Tibial artery (tissue), 4 donors: Measurements from ENCODE around the gene CC2D2A.

Experiments used
- DNase-seq, 2 donors: peaks; one replicate each; pipeline ENCODE4 v3.0.0-alpha.2; 2019
- H3K27ac ChIP-seq, 2 donors: fragments of 200-600 bp; sonication (generic) in 1 of 2; 1 replicate in 1 of 2; 2 replicates in 1 of 2; pipeline ENCODE4 v1.5.1; 2018 to 2019; ENCODE audit warnings: mild to moderate bottlenecking in 1 of 2
- H3K27me3 ChIP-seq, 2 donors: fragments of 200-600 bp; sonication (generic) in 1 of 2; one replicate each; pipeline versions ENCODE4 v1.5.1 to v1.6.0; 2016 to 2019
- H3K36me3 ChIP-seq, 3 donors: fragments of 200-600 bp; sonication (generic) in 2 of 3; one replicate each; pipeline ENCODE4 v1.5.1; 2016 to 2019; ENCODE audit warnings: mild to moderate bottlenecking in 2 of 3
- H3K4me1 ChIP-seq, 4 donors: fragments of 200-600 bp; sonication (generic) in 2 of 4; 1 replicate in 3 of 4; 2 replicates in 1 of 4; pipeline ENCODE4 v1.5.1; 2016 to 2019
- H3K4me3 ChIP-seq, 2 donors: fragments of 200-600 bp; sonication (generic) in 1 of 2; 1 replicate in 1 of 2; 2 replicates in 1 of 2; pipeline ENCODE4 v1.5.1; 2018 to 2019; ENCODE audit warnings: mild to moderate bottlenecking in 2 of 2
- H3K9me3 ChIP-seq, 3 donors: fragments of 200-600 bp; sonication (generic) in 1 of 3; one replicate each; pipeline ENCODE4 v1.5.1; 2016 to 2019
- intact Hi-C: fragments of 100-400 bp; cut with DNase I; formaldehyde crosslinking; loops from one replicate; pipeline ENCODE4 v1.15.0; 2023; ENCODE audit warnings: low total_unique reads
- TF ChIP-seq, protein P1 (sequence below), 2 experiments: fragments of 200-600 bp in 1 of 2; fragments of 450-650 bp in 1 of 2; IDR thresholded peaks; one replicate each; pipeline ENCODE4 v1.5.1; 2017 to 2019; ENCODE audit warnings: antibody characterized with exemption in 2 of 2, mild to moderate bottlenecking in 1 of 2, moderate library complexity in 1 of 2

CC2D2A gene

DNA sequence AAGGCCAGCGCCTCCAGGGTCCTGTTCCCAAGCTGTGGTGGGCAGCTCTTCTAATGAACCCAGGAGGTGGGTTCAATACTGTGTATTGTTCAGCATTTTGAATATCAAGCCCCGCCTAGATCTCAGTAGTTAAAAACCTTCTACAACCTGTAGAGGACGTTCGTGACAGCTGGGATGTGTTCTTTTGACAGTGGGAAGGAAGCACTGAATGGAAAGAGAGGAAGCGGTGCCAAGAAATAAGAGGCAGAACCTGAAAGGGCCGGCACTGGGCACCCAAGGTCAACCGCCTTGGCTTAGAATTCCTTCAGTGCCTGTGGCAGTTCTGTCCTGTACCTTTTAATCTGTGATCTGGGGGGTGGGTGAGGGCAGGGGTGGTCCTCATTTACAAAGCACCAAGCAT lies 73.1 kb downstream of the CC2D2A start:
- Histone ChIP-seq H3K4me1 (no peaks in the 10 kb centered on the region), H3K27me3 (no peaks in the 10 kb centered on the region), H3K4me3 (no peak overlapping the region), H3K27ac (no peak overlapping the region), H3K36me3 (peaks cover 60 to 77% (median 65%) of the 10 kb centered on the region in 3 donors), H3K9me3 (no peaks in the 10 kb centered on the region)
- intact Hi-C loops, result no loop called here
- TF ChIP-seq, protein P1, sequence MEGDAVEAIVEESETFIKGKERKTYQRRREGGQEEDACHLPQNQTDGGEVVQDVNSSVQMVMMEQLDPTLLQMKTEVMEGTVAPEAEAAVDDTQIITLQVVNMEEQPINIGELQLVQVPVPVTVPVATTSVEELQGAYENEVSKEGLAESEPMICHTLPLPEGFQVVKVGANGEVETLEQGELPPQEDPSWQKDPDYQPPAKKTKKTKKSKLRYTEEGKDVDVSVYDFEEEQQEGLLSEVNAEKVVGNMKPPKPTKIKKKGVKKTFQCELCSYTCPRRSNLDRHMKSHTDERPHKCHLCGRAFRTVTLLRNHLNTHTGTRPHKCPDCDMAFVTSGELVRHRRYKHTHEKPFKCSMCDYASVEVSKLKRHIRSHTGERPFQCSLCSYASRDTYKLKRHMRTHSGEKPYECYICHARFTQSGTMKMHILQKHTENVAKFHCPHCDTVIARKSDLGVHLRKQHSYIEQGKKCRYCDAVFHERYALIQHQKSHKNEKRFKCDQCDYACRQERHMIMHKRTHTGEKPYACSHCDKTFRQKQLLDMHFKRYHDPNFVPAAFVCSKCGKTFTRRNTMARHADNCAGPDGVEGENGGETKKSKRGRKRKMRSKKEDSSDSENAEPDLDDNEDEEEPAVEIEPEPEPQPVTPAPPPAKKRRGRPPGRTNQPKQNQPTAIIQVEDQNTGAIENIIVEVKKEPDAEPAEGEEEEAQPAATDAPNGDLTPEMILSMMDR (IDR thresholded peaks at IDR 0.05), result no peak
- DNase-seq, result no peak

DNA sequence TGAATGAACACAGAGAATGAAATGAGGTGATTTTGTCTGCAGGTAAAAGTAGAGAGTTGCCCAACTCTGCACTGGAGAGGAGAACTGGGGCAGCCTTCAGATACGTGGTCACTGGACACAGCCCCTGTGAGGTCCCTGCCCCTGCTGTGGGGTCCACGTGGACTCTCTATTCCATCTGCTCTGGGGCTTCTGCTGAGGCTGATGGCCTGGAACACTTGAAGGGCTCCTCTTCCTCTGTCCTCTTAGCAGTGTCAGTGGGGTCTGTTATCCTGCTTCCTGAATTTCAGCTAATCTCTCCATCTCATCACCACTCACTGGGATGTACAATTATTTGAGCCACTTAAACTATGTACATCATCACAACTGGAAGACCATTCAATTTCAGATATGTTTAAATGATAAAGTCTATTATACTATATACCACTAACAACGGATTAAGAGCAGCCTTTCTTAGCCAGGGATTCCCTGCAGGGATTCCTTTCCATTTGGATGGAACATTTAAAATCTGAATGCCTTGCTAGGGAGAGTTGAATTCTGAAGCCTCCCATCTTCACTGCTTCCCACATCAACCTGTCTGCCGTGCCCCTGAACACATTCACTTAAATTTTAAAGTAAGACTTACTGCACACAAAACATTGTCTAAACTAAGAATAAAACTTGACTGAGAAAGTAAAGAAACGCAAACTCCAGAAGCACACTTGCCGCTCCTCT lies 74.0 kb downstream of the CC2D2A start:
- Histone ChIP-seq H3K36me3 (peaks cover 50 to 68% (median 57%) of the 10 kb centered on the region in 3 donors), H3K4me1 (no peaks in the 10 kb centered on the region), H3K9me3 (no peaks in the 10 kb centered on the region), H3K27me3 (no peaks in the 10 kb centered on the region), H3K27ac (no peak overlapping the region), H3K4me3 (no peak overlapping the region)
- TF ChIP-seq, protein P1 (IDR thresholded peaks at IDR 0.05), result no peak
- no peak for DNase-seq
- intact Hi-C loops, result no loop called here

DNA sequence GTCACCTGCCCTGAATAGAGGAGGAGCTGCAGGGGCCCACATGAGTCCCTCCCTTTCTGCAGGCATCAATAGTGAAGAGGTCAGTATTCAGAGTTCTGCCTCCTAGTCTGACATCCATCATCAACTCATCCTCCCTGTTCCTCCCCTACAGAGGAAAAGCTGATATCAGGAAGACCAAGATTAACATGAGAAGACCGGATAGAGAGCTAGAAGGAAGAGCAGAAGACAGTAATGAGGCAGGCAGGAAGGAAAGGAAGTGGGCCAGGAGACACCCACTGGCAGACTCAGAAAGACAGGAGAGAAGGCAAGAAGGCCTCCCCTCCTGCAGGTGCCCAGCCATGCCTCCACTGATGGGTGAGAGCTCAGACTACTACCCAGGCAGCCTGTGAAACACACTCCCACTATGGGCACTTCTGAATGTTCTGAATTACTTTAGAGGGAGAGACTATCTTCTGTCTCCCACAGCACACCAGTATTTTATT lies 74.6 kb downstream of the CC2D2A start:
- Histone ChIP-seq H3K4me1 (no peaks in the 10 kb centered on the region), H3K36me3 (peaks cover 50 to 63% (median 51%) of the 10 kb centered on the region in 3 donors), H3K27me3 (no peaks in the 10 kb centered on the region), H3K9me3 (no peaks in the 10 kb centered on the region), H3K27ac (no peak overlapping the region), H3K4me3 (no peak overlapping the region)
- no peak for DNase-seq
- intact Hi-C loops, result no loop called here
- TF ChIP-seq, protein P1 (IDR thresholded peaks at IDR 0.05), result no peak

DNA sequence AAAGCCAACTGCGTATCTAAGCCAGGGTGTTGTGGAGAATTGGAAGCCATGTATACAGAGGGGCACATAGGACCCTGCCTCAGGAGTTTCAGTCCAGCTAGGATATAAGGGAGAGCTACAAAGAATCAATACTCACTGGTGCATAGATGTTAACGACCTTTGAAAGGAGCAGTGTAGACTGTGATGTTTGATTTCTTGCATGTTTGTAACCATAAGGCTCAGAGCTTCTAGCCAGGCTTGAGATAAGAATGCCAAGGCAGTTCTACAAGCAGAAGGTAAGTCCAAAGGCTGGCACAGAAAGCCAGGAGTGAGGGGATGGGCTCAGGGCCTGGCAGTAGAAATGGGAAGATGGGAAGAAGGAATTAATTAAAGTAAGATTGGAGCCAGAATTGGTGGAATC lies 75.7 kb downstream of the CC2D2A start:
- Histone ChIP-seq H3K27ac (no peak overlapping the region), H3K36me3 (peaks cover 40 to 54% (median 44%) of the 10 kb centered on the region in 3 donors), H3K4me1 (no peaks in the 10 kb centered on the region), H3K9me3 (no peaks in the 10 kb centered on the region), H3K4me3 (no peak overlapping the region), H3K27me3 (no peaks in the 10 kb centered on the region)
- TF ChIP-seq, protein P1 (IDR thresholded peaks at IDR 0.05), result no peak
- DNase-seq, result no peak
- intact Hi-C loops, result no loop called here

DNA sequence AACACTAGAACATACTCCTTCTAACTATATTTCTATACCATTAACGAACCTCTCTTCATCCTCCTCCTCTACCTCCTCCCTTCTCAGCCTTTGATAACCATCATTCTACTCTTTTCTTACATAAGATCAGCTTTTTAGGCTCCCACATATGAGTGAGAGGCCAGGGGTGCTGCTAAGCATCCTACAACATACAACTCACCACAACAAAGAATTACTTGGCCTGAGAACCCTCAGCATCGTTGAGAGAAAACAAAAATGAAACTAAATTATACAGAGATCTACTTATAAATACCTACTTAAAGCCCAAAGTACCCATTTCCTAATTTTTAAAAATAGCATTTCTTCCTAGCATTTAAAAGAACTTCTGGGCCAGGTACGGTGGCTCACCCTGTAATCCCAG lies 77.7 kb downstream of the CC2D2A start:
- TF ChIP-seq, protein P1 (IDR thresholded peaks at IDR 0.05), result no peak
- DNase-seq, result no peak
- H3K27me3 ChIP-seq, result no peaks in the 10 kb centered on the region
- H3K27ac ChIP-seq, result no peak overlapping the region
- H3K4me1 ChIP-seq, result no peaks in the 10 kb centered on the region
- intact Hi-C loops, result no loop called here
- peaks cover 26 to 38% (median 27%) of the 10 kb centered on the region in 3 donors for H3K36me3 ChIP-seq
- H3K9me3 ChIP-seq, result no peaks in the 10 kb centered on the region
- H3K4me3 ChIP-seq, result no peak overlapping the region
